ENCODE data around the gene OR2AG1.
"Not testable (repeated sequence)": the region's sequence is repeated elsewhere in the genome, so short reads cannot be mapped to it uniquely, and the experiment has no call there.

OR2AG1 gene

DNA sequence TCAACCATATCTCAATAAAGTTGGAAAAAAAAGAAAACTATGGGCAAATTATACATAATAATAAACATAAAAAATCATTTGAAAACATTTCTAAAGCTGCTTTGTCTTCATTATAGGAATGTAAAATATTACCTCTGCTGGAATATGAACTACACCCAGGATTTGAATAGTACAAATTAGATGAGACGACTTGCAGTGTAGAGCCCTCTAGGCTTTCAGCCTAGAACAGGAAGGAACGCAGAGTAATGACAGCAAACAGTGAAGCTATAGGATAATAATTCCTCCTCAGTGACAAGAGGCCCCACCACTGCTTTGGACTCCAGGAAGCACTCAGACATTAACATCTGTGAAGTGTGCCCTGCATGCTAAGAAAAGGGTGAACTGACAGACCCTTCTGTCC is 7.7 kb downstream of the OR2AG1 start:
- no peak for DNase-seq

- DNase-seq: no peak
Measured at GRCh38 chr11:6794639-6795038, 11.8 kb downstream of the OR2AG1 start.

GRCh38 chr11:6799402-6799801 is 16.6 kb downstream of the OR2AG1 start, which contains the start of gene OR6A2:
Gene OR6A2, minus strand, starts transcription at chr11:6799689. Its CDS starts 3,981 bp downstream, at chr11:6795708.
- peak; percentile 1 for DNase-seq

- not testable (repeated sequence) for DNase-seq
Measured at GRCh38 chr11:6801075-6801474, 18.3 kb downstream of the OR2AG1 start.

GRCh38 chr11:6812390-6813005 is 29.7 kb downstream of the OR2AG1 start:
- peak; percentile 43 for DNase-seq

DNA sequence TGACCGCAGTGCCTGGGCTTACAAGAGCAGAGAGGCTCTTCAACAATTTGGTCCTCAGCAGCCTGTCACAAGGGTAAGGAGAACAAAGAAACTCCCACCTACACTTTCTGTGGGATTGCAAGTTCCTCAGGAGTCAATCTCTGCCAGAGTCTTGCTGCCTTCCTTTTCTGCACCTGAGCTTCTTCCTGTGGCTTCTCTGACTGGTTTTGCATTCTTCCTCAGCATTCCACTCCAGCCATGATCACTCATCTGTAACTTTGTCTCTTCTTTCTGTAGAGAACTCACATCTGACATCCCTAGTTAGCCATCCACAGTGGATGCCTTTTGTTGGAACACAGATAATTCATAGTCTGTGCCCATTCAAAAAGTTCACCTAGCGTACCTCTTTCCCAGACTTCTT is 30.8 kb downstream of the OR2AG1 start:
- no peak for DNase-seq

- no peak for DNase-seq
Measured at GRCh38 chr11:6817694-6818093, 34.9 kb downstream of the OR2AG1 start.

DNA sequence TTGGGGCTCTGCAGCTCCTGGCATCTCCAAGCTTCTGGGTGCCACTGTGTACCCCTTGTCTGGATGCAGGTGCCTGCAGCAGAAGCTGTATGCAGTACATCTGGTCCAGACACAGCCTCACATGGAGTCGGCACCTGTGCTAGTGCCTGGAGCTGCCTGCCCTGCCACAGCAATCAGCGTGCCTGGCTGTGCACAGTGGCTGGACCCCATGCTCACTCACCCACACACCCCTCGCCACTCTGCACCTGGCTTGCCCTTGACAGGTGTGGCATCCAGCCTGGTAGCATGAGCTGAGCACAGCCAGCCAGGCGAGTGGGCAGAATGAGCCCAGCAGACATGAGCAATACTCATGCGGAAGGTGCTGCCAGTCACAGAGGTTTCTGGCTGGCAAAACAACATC is 36.1 kb downstream of the OR2AG1 start:
- DNase-seq: no peak

DNA sequence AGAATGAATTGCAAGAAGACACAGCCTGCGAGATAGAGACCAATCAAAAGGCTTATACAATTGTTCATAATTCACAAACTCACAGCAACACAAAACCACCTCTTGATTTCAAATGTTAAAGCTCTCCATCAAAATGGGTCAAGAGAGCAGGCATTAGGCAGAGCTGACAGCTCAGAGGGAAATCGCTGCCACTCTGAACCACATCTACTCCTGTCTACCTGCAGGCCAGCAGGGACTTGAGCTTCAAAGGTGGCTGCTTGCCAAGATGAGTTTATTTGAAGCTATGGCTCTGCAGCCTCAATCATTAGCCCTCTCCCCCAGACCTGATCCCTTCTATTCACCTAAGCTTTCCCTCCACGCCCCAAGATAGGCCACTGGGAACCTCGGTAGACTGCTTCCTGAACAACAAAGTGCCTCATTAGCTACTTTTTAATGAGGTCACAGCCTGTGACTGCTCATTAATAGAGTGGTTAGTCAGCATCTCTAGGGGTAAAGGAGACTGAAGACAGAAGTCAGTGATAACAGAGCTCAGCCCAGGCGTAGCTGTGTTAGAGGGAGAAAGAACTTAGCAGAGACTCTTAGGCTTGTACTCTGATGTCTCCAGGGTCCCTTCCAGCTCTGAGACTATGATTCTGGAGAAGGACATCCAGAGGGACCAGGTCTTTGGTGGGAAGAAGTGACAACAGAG is 41.5 kb downstream of the OR2AG1 start:
- DNase-seq: no peak

DNA sequence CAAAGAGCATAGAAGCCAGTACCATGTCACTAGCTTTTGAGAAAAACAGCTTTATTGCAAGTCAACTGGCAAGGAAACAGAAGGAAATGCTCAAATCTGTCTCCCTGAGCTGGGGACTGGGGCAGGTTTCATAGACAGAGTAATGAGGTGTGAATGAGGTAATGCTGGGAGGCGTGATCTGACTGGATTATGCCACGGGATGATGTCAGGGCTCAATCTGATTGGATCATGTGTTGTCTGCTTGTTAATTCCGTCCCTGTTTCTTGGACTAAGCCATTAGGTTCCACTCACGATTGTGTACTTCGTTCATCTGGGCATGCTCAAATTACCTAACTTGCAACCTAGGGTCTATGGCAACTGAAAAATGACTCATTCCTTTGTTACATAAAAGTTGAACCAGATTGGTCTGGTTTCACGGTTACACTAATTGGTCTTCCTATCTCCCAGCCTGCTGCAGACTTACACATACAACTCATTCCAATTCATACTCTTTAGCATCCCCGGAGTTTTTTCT is 42.5 kb downstream of the OR2AG1 start:
- DNase-seq: no peak

- DNase-seq: no peak
Measured at GRCh38 chr11:6828103-6828502, 45.3 kb downstream of the OR2AG1 start.

- no peak for DNase-seq
Measured at GRCh38 chr11:6833356-6833755, 50.5 kb downstream of the OR2AG1 start.

- DNase-seq: no peak
Measured at GRCh38 chr11:6834021-6834420, 51.2 kb downstream of the OR2AG1 start.
